Vagina (tissue), 2 donors: ENCODE results near the gene PPP4C. TPM values are rescaled to one million over a fixed set of nuclear protein-coding genes. Genes with fewer than 3 reads are reported as not detected.

ENCODE experiments used
- DNase-seq, 2 donors: peaks; one replicate each; pipeline ENCODE4 v3.0.0-alpha.2; 2017; ENCODE audit errors: extremely low spot score in 2 of 2
- H3K27ac ChIP-seq: fragments of 200-600 bp; sonication (generic); one replicate; pipeline ENCODE4 v1.5.1; 2019
- H3K27me3 ChIP-seq: fragments of 200-600 bp; sonication (generic); one replicate; pipeline ENCODE4 v1.5.1; 2019
- H3K36me3 ChIP-seq, 2 donors: fragments of 200-600 bp; sonication (generic); one replicate each; pipeline ENCODE4 v1.5.1; 2017 to 2019
- H3K4me1 ChIP-seq: fragments of 200-600 bp; sonication (generic); one replicate; pipeline ENCODE4 v1.5.1; 2019
- H3K4me3 ChIP-seq, 2 donors: fragments of 200-600 bp; sonication (generic); 1 replicate in 1 of 2; 2 replicates in 1 of 2; pipeline ENCODE4 v1.5.1; 2016 to 2019
- H3K9me3 ChIP-seq: fragments of 200-600 bp; sonication (generic); one replicate; pipeline ENCODE4 v1.5.1; 2019
- POLR2A ChIP-seq, 2 donors: fragments of 450-650 bp; IDR thresholded peaks; one replicate each; pipeline ENCODE4 v1.6.1; 2017; ENCODE audit warnings: antibody characterized with exemption in 2 of 2, mild to moderate bottlenecking in 2 of 2, moderate library complexity in 2 of 2
- POLR2AphosphoS5 ChIP-seq, 2 donors: sonication (generic); formaldehyde crosslinking; IDR thresholded peaks; one replicate each; pipeline ENCODE4 v1.9.0; 2017; ENCODE audit warnings: antibody characterized with exemption in 2 of 2, mild to moderate bottlenecking in 2 of 2, low read depth in 1 of 2; ENCODE audit not compliant: insufficient read depth in 1 of 2
- intact Hi-C: fragments of 100-400 bp; cut with DNase I; formaldehyde crosslinking; loops from one replicate; pipeline ENCODE4 v1.15.1; 2023
- total RNA-seq: library from RNA; depleted of rRNA; stranded (reverse); fragments of >200 nt; gene quantifications from one replicate; pipeline ENCODE4 v1.2.3, GENCODE V29; 2016
- TF ChIP-seq, protein P1 (sequence below), 3 experiments: fragments of 450-650 bp in 2 of 3; fragments of 200-600 bp in 1 of 3; sonication (generic) in 1 of 3; IDR thresholded peaks; one replicate each; pipeline ENCODE4 v1.5.1; 2017 to 2019; ENCODE audit warnings: antibody characterized with exemption in 3 of 3, mild to moderate bottlenecking in 2 of 3, moderate library complexity in 2 of 3

The PPP4C gene
- total RNA-seq, 1 donor from 2014 or later, result 60.4 TPM

DNA sequence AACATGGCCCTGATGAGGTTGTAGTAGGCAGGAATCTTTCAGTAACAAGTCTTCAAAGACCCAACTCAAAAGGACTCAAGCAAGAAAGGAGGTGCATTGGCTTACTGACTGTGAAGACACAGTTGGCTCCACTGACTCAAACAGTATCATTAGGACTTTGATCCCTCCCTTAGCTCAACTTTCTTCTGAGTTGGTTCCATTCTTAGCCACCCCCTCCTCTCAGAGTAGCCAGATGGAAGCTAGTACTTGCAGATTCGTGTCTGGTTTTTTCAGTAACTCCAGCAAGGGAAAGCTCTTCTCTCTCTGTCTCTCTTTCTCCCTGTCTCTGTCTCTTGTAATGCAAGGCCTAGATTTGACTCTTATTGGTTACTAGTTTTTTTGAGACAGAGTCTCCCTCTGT, 52.2 kb downstream of the PPP4C start:
- H3K4me1 ChIP-seq, result peaks cover 26% of the 10 kb centered on the region
- TF ChIP-seq, protein P1, sequence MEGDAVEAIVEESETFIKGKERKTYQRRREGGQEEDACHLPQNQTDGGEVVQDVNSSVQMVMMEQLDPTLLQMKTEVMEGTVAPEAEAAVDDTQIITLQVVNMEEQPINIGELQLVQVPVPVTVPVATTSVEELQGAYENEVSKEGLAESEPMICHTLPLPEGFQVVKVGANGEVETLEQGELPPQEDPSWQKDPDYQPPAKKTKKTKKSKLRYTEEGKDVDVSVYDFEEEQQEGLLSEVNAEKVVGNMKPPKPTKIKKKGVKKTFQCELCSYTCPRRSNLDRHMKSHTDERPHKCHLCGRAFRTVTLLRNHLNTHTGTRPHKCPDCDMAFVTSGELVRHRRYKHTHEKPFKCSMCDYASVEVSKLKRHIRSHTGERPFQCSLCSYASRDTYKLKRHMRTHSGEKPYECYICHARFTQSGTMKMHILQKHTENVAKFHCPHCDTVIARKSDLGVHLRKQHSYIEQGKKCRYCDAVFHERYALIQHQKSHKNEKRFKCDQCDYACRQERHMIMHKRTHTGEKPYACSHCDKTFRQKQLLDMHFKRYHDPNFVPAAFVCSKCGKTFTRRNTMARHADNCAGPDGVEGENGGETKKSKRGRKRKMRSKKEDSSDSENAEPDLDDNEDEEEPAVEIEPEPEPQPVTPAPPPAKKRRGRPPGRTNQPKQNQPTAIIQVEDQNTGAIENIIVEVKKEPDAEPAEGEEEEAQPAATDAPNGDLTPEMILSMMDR (IDR thresholded peaks at IDR 0.05), result no peak
- TF ChIP-seq POLR2A (IDR thresholded peaks at IDR 0.05) (no peak), POLR2AphosphoS5 (IDR thresholded peaks at IDR 0.05; ENCODE audit: insufficient read depth in 1 of 2, low read depth in 1 of 2) (no peak)
- intact Hi-C loops, result no loop called here
- no peaks in the 10 kb centered on the region for H3K36me3 ChIP-seq
- H3K27me3 ChIP-seq, result no peaks in the 10 kb centered on the region
- no peak overlapping the region for H3K27ac ChIP-seq
- no peak overlapping the region for H3K4me3 ChIP-seq
- DNase-seq, result no peak
- H3K9me3 ChIP-seq, result no peaks in the 10 kb centered on the region

DNA sequence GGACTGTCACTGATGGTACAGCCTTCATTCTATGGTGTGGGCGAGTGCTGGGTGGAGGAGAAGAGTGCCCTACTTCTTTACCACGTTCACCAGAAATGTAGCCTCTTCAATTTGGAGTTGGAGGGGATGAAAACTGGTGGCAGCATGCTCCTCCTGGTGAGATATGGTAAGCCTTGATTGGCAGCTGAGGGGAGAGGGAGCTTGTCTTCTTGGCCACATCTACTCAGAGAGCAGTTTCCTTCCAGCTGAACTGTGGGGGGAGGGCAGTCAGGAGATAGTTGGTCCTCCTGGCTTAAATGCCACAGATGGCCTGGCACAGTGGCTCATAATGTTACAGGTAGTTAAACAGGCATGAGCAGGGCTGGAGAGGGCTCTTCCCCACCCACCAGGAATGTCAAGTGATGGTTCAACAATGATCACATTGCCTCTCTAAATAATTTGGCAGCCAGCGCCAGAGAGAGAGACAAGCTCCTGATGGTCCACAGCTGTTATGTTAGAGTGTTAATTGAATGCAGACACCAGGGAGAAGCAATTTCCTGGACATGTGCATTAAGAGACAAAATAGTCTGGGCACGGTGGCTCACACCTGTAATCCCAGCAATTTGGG, 56.2 kb downstream of the PPP4C start:
- no peaks in the 10 kb centered on the region for H3K9me3 ChIP-seq
- no peaks in the 10 kb centered on the region for H3K27me3 ChIP-seq
- H3K4me1 ChIP-seq, result peaks cover 11% of the 10 kb centered on the region
- TF ChIP-seq POLR2AphosphoS5 (IDR thresholded peaks at IDR 0.05; ENCODE audit: insufficient read depth in 1 of 2, low read depth in 1 of 2) (no peak), POLR2A (IDR thresholded peaks at IDR 0.05) (no peak)
- TF ChIP-seq, protein P1 (IDR thresholded peaks at IDR 0.05), result no peak
- H3K27ac ChIP-seq, result no peak overlapping the region
- DNase-seq, result no peak
- no peaks in the 10 kb centered on the region for H3K36me3 ChIP-seq
- H3K4me3 ChIP-seq, result no peak overlapping the region
- intact Hi-C loops, result no loop called here

DNA sequence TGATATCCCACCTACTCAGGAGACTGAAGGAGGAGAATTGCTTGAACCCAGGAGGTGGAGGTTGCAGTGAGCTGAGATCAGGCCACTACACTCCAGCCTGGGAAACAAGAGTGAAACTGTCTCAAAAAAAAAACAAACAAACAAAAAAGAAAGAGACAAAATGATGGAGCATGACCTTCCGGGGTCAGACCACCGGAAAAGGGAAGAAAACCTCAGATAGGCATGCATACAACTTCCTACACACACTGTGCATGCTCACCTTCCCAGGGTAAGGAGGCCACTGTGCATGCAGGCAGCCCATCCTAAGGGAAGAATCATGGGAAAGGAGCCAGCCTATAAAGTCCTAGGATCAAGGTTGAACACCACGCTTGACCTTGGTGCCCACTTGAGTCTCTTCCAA, 56.8 kb downstream of the PPP4C start:
- Histone ChIP-seq H3K4me3 (no peak overlapping the region), H3K27me3 (no peaks in the 10 kb centered on the region), H3K4me1 (peaks cover 11% of the 10 kb centered on the region), H3K36me3 (no peaks in the 10 kb centered on the region), H3K27ac (no peak overlapping the region), H3K9me3 (no peaks in the 10 kb centered on the region)
- intact Hi-C loops, result no loop called here
- no peak for DNase-seq
- TF ChIP-seq, protein P1 (IDR thresholded peaks at IDR 0.05), result no peak
- TF ChIP-seq POLR2A (IDR thresholded peaks at IDR 0.05) (no peak), POLR2AphosphoS5 (IDR thresholded peaks at IDR 0.05; ENCODE audit: insufficient read depth in 1 of 2, low read depth in 1 of 2) (no peak)

Other genes starting within 250 kb of the PPP4C start
- 89.4 TPM for gene CDIPT, start 212.8 kb upstream of the PPP4C start, total RNA-seq
- 15.7 TPM for gene SEZ6L2, start 176.4 kb upstream of the PPP4C start, total RNA-seq
- gene ASPHD1, start 175.5 kb upstream of the PPP4C start, total RNA-seq, result not detected
- 20.4 TPM for gene KCTD13, start 149.8 kb upstream of the PPP4C start, total RNA-seq
- 85.7 TPM for gene TMEM219, start 113.9 kb upstream of the PPP4C start, total RNA-seq
- gene TAOK2, start 102.1 kb upstream of the PPP4C start, total RNA-seq, result 33.1 TPM
- 7.1 TPM for gene HIRIP3, start 80.4 kb upstream of the PPP4C start, total RNA-seq
- gene INO80E, start 79.8 kb upstream of the PPP4C start, total RNA-seq, result 32.7 TPM
- gene DOC2A, start 65.0 kb upstream of the PPP4C start, total RNA-seq, result 2.2 TPM
- gene C16orf92, start 52.8 kb upstream of the PPP4C start, total RNA-seq, result not detected
- 0.98 TPM for gene TLCD3B, start 44.7 kb upstream of the PPP4C start, total RNA-seq
- gene ALDOA, start 10.2 kb upstream of the PPP4C start, total RNA-seq, result 810 TPM
- gene TBX6, start 15.9 kb downstream of the PPP4C start, total RNA-seq, result 6.4 TPM
- gene YPEL3, start 20.2 kb downstream of the PPP4C start, total RNA-seq, result 116 TPM
- 6.9 TPM for gene GDPD3, start 37.5 kb downstream of the PPP4C start, total RNA-seq
- 104 TPM for gene MAPK3, start 47.2 kb downstream of the PPP4C start, total RNA-seq
- 51.1 TPM for gene CORO1A, start 107.6 kb downstream of the PPP4C start, total RNA-seq
- gene BOLA2B, start 117.7 kb downstream of the PPP4C start, total RNA-seq, result 292 TPM
- gene SLX1A, start 117.9 kb downstream of the PPP4C start, total RNA-seq, result 48.9 TPM
- gene SULT1A3, start 123.3 kb downstream of the PPP4C start, total RNA-seq, result 10.8 TPM
- gene NPIPB13, start 172.5 kb downstream of the PPP4C start, total RNA-seq, result 0.25 TPM